Measurements from ENCODE around the gene DPEP1. TPM values are rescaled to one million over a fixed set of nuclear protein-coding genes. Genes with fewer than 3 reads are reported as not detected.

DPEP1 gene
- total RNA-seq, 1 experiment from 2014 or later, result 0.49 TPM

DNA sequence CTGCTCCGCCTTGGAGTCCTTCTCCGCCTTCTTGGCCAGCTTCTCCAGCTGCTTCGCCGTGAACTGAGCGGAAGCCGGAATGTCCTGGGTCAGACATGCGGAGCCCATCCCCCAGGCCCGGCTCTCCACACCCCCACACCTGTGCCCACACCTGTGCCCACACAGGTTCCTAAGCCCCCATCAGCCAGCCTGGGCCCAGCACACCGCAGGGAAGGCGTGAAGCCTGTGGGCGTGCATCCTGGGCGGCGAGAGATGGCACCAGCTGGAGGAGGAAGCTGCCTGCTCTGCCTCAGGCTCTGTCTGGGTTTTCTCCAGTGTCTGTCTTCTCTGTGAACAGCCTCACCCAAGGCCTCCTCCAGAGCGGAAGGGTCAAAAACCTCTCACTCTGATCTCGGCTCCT lies 38.1 kb downstream of the DPEP1 start:
- POLR2A ChIA-PET (ENCODE audit: low non-redundant PET), result no interaction called here

DNA sequence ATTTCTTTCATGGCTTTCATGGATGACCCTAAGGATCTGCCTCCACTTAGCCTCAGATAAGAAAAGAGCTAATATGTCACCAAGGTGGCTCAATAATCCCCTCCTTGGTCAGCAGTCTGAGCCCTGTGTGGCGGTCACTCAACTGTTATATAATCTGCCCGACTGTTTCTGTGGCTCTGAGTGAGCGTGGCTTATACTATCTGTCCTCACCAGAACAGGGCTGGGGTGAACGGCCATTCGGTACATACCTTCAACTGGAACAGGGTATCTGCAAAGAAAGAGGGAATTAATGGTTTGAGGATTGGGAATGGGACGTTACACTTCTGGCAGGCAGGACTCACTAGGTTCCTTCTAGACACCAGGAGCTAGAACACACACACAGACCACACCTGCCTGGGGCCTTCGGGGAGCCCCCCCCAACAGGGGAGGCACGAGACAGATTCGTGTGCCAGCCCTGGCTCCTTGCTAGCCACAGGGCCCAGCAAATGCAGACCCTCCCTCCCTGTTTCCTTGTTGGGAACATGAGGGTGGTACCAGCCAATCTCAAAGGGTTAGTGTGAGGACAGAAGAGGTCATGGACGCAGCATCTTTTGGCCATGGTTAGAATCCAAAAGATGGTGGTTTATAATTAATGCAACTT lies 40.3 kb downstream of the DPEP1 start:
- H3K9me3 ChIP-seq (ENCODE audit: low read depth, low read length, poor library complexity, severe bottlenecking), result no peaks in the 10 kb centered on the region
- no TSS peak for BruUV-seq (replicated peaks)
- H3K4me3 ChIP-seq (ENCODE audit: low read depth, low read length, poor library complexity, severe bottlenecking), result no peak overlapping the region
- ChIA-PET POLR2A (ENCODE audit: low non-redundant PET) (no interaction called here), CTCF (no interaction called here)
- H3K27ac ChIP-seq (ENCODE audit: low read depth, low read length, poor library complexity, severe bottlenecking), result no peak overlapping the region
- intact Hi-C loops (cut with micrococcal nuclease; ENCODE audit: unreplicated experiment), result no loop called here
- TF ChIP-seq CTCF (conservative IDR thresholded peaks at IDR 0.05; ENCODE audit: low read depth, low read length) (no peak), EZH2 (IDR thresholded peaks at IDR 0.05; ENCODE audit: borderline replicate concordance, low read depth, low read length, poor library complexity, severe bottlenecking) (no peak)
- DNase-seq (ENCODE audit: low spot score), result no peak
- peaks cover 12% of the 10 kb centered on the region for H3K4me1 ChIP-seq (ENCODE audit: insufficient read depth, low read length, poor library complexity, severe bottlenecking)
- peaks cover 4% of the 10 kb centered on the region for H3K36me3 ChIP-seq (ENCODE audit: insufficient read depth, low read length, poor library complexity, severe bottlenecking)
- H3K27me3 ChIP-seq (replicated peaks; ENCODE audit: insufficient read depth, low read depth, low read length, poor library complexity), result no peaks in the 10 kb centered on the region

More for the DNA sequence above, 38.1 kb downstream of the DPEP1 start:
- TF ChIP-seq CTCF (conservative IDR thresholded peaks at IDR 0.05; ENCODE audit: low read depth, low read length) (no peak), EZH2 (IDR thresholded peaks at IDR 0.05; ENCODE audit: borderline replicate concordance, low read depth, low read length, poor library complexity, severe bottlenecking) (no peak)
- no TSS peak for BruUV-seq (replicated peaks)
- Histone ChIP-seq H3K9me3 (ENCODE audit: low read depth, low read length, poor library complexity, severe bottlenecking) (no peaks in the 10 kb centered on the region), H3K4me3 (ENCODE audit: low read depth, low read length, poor library complexity, severe bottlenecking) (no peak overlapping the region), H3K27me3 (replicated peaks; ENCODE audit: insufficient read depth, low read depth, low read length, poor library complexity) (no peaks in the 10 kb centered on the region), H3K4me1 (ENCODE audit: insufficient read depth, low read length, poor library complexity, severe bottlenecking) (peaks cover 4% of the 10 kb centered on the region), H3K36me3 (ENCODE audit: insufficient read depth, low read length, poor library complexity, severe bottlenecking) (peaks cover 10% of the 10 kb centered on the region), H3K27ac (ENCODE audit: low read depth, low read length, poor library complexity, severe bottlenecking) (no peak overlapping the region)
- intact Hi-C loops (cut with micrococcal nuclease; ENCODE audit: unreplicated experiment), result no loop called here
- no peak for DNase-seq (ENCODE audit: low spot score)
- CTCF ChIA-PET, result no interaction called here

DNA sequence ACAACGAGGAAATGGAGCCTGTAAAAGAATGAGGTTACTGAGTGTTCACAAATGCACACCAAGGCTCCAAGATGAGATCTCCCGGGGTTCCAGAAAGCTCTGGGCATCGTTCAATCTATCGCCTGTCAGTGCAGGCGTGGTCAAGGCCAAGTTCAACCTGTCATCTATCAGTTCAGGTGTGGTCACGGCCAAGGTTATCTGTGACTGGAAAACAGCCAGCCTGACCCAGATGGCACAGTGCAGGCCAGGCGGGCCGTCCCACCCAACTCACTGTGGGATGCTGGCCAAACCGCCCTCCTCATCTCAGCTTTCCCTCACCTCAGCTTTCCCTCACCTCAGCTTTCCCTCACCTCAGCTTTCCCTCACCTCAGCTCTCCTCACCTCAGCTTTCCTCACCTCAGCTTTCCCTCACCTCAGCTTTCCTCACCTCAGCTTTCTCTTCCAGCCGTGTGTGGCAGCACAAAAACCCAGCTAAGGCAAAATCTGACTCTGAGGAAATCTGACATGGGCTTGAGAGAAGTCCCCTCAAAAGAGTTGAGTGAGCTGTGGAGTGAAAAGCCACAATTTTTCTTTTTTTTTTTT lies 41.7 kb downstream of the DPEP1 start:
- no peak for DNase-seq (ENCODE audit: low spot score)
- H3K36me3 ChIP-seq (ENCODE audit: insufficient read depth, low read length, poor library complexity, severe bottlenecking), result peaks cover 13% of the 10 kb centered on the region
- TF ChIP-seq EZH2 (IDR thresholded peaks at IDR 0.05; ENCODE audit: borderline replicate concordance, low read depth, low read length, poor library complexity, severe bottlenecking), result no peak
- TF ChIP-seq CTCF (conservative IDR thresholded peaks at IDR 0.05; ENCODE audit: low read depth, low read length), result no peak
- H3K9me3 ChIP-seq (ENCODE audit: low read depth, low read length, poor library complexity, severe bottlenecking), result no peaks in the 10 kb centered on the region
- no TSS peak for BruUV-seq (replicated peaks)
- POLR2A ChIA-PET (ENCODE audit: low non-redundant PET), result no interaction called here
- H3K4me3 ChIP-seq (ENCODE audit: low read depth, low read length, poor library complexity, severe bottlenecking), result no peak overlapping the region
- H3K27ac ChIP-seq (ENCODE audit: low read depth, low read length, poor library complexity, severe bottlenecking), result no peak overlapping the region
- H3K4me1 ChIP-seq (ENCODE audit: insufficient read depth, low read length, poor library complexity, severe bottlenecking), result peaks cover 18% of the 10 kb centered on the region
- H3K27me3 ChIP-seq (replicated peaks; ENCODE audit: insufficient read depth, low read depth, low read length, poor library complexity), result no peaks in the 10 kb centered on the region
- intact Hi-C loops (cut with micrococcal nuclease; ENCODE audit: unreplicated experiment), result no loop called here
- CTCF ChIA-PET, result interaction anchor here (0.7 kb wide), 2 partner anchors 13 to 15 kb away, joined by 4 read pairs; no protein-coding TSS in a partner anchor
